ENCODE data around the gene PSMD3.

DNA sequence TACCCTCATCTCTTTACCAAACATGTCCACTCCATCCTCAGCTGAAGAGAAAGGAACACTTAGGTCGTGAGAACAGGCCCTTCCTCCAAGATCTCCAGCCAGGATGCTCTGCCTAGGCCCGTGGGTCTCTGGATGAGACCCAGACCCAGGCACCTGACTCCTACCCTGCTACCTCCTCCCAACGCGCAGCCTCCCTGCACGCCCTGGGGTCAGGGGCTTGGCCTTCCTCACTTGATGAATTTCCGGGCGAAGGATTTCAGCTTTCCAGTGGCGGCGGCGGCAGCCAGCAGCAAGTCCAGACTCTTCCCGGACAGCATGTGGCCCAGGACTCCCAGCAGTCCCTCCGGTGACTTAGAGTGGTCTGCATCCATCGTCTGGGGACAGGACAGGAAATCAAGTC, 48.0 kb downstream of the PSMD3 start:
- TF ChIP-seq CHD2 (IDR thresholded peaks at IDR 0.05; ENCODE audit: low read length, partially characterized antibody) (no peak), POLR2AphosphoS2 (conservative IDR thresholded peaks at IDR 0.05; ENCODE audit: low read length) (no peak), SREBF2 (IDR thresholded peaks at IDR 0.05) (no peak), CTCF (IDR thresholded peaks at IDR 0.05) (no peak), FOSB (CRISPR knock-in tag; IDR thresholded peaks at IDR 0.05) (no peak), NPAS2 (CRISPR knock-in tag; IDR thresholded peaks at IDR 0.05; ENCODE audit: borderline replicate concordance) (no peak), POLR2A (IDR thresholded peaks at IDR 0.05; ENCODE audit: low read length) (no peak), RNF2 (IDR thresholded peaks at IDR 0.05; ENCODE audit: borderline replicate concordance, low read depth) (no peak)
- TF ChIP-seq, protein P1, sequence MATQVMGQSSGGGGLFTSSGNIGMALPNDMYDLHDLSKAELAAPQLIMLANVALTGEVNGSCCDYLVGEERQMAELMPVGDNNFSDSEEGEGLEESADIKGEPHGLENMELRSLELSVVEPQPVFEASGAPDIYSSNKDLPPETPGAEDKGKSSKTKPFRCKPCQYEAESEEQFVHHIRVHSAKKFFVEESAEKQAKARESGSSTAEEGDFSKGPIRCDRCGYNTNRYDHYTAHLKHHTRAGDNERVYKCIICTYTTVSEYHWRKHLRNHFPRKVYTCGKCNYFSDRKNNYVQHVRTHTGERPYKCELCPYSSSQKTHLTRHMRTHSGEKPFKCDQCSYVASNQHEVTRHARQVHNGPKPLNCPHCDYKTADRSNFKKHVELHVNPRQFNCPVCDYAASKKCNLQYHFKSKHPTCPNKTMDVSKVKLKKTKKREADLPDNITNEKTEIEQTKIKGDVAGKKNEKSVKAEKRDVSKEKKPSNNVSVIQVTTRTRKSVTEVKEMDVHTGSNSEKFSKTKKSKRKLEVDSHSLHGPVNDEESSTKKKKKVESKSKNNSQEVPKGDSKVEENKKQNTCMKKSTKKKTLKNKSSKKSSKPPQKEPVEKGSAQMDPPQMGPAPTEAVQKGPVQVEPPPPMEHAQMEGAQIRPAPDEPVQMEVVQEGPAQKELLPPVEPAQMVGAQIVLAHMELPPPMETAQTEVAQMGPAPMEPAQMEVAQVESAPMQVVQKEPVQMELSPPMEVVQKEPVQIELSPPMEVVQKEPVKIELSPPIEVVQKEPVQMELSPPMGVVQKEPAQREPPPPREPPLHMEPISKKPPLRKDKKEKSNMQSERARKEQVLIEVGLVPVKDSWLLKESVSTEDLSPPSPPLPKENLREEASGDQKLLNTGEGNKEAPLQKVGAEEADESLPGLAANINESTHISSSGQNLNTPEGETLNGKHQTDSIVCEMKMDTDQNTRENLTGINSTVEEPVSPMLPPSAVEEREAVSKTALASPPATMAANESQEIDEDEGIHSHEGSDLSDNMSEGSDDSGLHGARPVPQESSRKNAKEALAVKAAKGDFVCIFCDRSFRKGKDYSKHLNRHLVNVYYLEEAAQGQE (IDR thresholded peaks at IDR 0.05), result no peak
- TF ChIP-seq, protein P2, sequence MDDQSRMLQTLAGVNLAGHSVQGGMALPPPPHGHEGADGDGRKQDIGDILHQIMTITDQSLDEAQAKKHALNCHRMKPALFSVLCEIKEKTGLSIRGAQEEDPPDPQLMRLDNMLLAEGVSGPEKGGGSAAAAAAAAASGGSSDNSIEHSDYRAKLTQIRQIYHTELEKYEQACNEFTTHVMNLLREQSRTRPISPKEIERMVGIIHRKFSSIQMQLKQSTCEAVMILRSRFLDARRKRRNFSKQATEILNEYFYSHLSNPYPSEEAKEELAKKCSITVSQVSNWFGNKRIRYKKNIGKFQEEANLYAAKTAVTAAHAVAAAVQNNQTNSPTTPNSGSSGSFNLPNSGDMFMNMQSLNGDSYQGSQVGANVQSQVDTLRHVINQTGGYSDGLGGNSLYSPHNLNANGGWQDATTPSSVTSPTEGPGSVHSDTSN (IDR thresholded peaks at IDR 0.05), result no peak
